Mucosa of rectum (tissue), 2 donors: Measurements from ENCODE around the gene SORL1.

Source experiments
- H3K27ac ChIP-seq, 2 donors: one replicate each; pipeline ENCODE4 v1.7.0; 2013; ENCODE audit warnings: inconsistent platforms in 2 of 2, low read depth in 2 of 2, low read length in 2 of 2
- H3K27me3 ChIP-seq, 2 donors: one replicate each; pipeline ENCODE4 v1.7.0; 2013; ENCODE audit warnings: low read length in 2 of 2; ENCODE audit not compliant: control insufficient read depth in 2 of 2, insufficient read depth in 2 of 2
- H3K36me3 ChIP-seq, 2 donors: one replicate each; pipeline ENCODE4 v1.7.0; 2013; ENCODE audit warnings: low read length in 2 of 2; ENCODE audit not compliant: control insufficient read depth in 2 of 2, insufficient read depth in 2 of 2
- H3K4me1 ChIP-seq, 2 donors: one replicate each; pipeline ENCODE4 v1.7.0; 2013; ENCODE audit warnings: low read length in 2 of 2, mild to moderate bottlenecking in 1 of 2; ENCODE audit not compliant: control insufficient read depth in 2 of 2, insufficient read depth in 2 of 2
- H3K4me3 ChIP-seq, 2 donors: one replicate each; pipeline ENCODE4 v1.7.0; 2013; ENCODE audit warnings: low read length in 2 of 2
- H3K9ac ChIP-seq, 2 donors: one replicate each; pipeline ENCODE4 v1.7.0; 2013; ENCODE audit warnings: low read length in 2 of 2, low read depth in 1 of 2, mild to moderate bottlenecking in 1 of 2
- H3K9me3 ChIP-seq, 2 donors: one replicate each; pipeline ENCODE4 v1.7.0; 2013; ENCODE audit warnings: low read length in 2 of 2; ENCODE audit not compliant: control insufficient read depth in 2 of 2
- donor health status: healthy.
- donor health status: Normal muscosa, but diverticular disease.

Gene SORL1

GRCh38 chr11:121534131-121535093, 82.3 kb downstream of the SORL1 start:
- Histone ChIP-seq H3K9ac (no peak overlapping the region), H3K9me3 (no peaks in the 10 kb centered on the region), H3K4me3 (no peak overlapping the region), H3K36me3 (peaks cover 24 to 37% of the 10 kb centered on the region in 2 donors), H3K27me3 (no peaks in the 10 kb centered on the region), H3K4me1 (no peaks in the 10 kb centered on the region), H3K27ac (no peak overlapping the region)

GRCh38 chr11:121535129-121535796, 83.1 kb downstream of the SORL1 start:
- Histone ChIP-seq H3K4me1 (no peaks in the 10 kb centered on the region), H3K9ac (no peak overlapping the region), H3K27ac (no peak overlapping the region), H3K27me3 (no peaks in the 10 kb centered on the region), H3K4me3 (no peak overlapping the region), H3K9me3 (no peaks in the 10 kb centered on the region), H3K36me3 (peaks cover 24 to 32% of the 10 kb centered on the region in 2 donors)

GRCh38 chr11:121536126-121536525, 84.0 kb downstream of the SORL1 start:
- H3K27me3 ChIP-seq: no peaks in the 10 kb centered on the region
- no peak overlapping the region for H3K27ac ChIP-seq
- H3K9me3 ChIP-seq: no peaks in the 10 kb centered on the region
- H3K4me3 ChIP-seq: no peak overlapping the region
- peaks cover 24 to 32% of the 10 kb centered on the region in 2 donors for H3K36me3 ChIP-seq
- H3K4me1 ChIP-seq: no peaks in the 10 kb centered on the region
- H3K9ac ChIP-seq: no peak overlapping the region

- Histone ChIP-seq H3K9ac (no peak overlapping the region), H3K4me1 (no peaks in the 10 kb centered on the region), H3K27ac (no peak overlapping the region), H3K36me3 (peaks cover 19 to 29% of the 10 kb centered on the region in 2 donors), H3K9me3 (no peaks in the 10 kb centered on the region), H3K4me3 (no peak overlapping the region), H3K27me3 (no peaks in the 10 kb centered on the region)
Measured at GRCh38 chr11:121538054-121538453, 85.9 kb downstream of the SORL1 start.

GRCh38 chr11:121539000-121539399, 86.9 kb downstream of the SORL1 start:
- Histone ChIP-seq H3K9ac (no peak overlapping the region), H3K27ac (no peak overlapping the region), H3K4me3 (no peak overlapping the region), H3K27me3 (no peaks in the 10 kb centered on the region), H3K9me3 (no peaks in the 10 kb centered on the region), H3K4me1 (no peaks in the 10 kb centered on the region), H3K36me3 (peaks cover 22 to 27% of the 10 kb centered on the region in 2 donors)

- H3K36me3 ChIP-seq: peaks cover 24 to 32% of the 10 kb centered on the region in 2 donors
Measured at GRCh38 chr11:121540627-121541026, 88.5 kb downstream of the SORL1 start.

GRCh38 chr11:121543836-121544380, 91.8 kb downstream of the SORL1 start:
- no peak overlapping the region for H3K4me3 ChIP-seq
- H3K36me3 ChIP-seq: peaks cover 26 to 37% of the 10 kb centered on the region in 2 donors
- H3K4me1 ChIP-seq: no peaks in the 10 kb centered on the region
- H3K27me3 ChIP-seq: no peaks in the 10 kb centered on the region
- H3K9ac ChIP-seq: no peak overlapping the region
- H3K9me3 ChIP-seq: no peaks in the 10 kb centered on the region
- no peak overlapping the region for H3K27ac ChIP-seq

More at GRCh38 chr11:121540627-121541026, 88.5 kb downstream of the SORL1 start:
- no peak overlapping the region for H3K9ac ChIP-seq
- H3K9me3 ChIP-seq: no peaks in the 10 kb centered on the region
- H3K27ac ChIP-seq: no peak overlapping the region
- H3K27me3 ChIP-seq: no peaks in the 10 kb centered on the region
- no peaks in the 10 kb centered on the region for H3K4me1 ChIP-seq
- no peak overlapping the region for H3K4me3 ChIP-seq

GRCh38 chr11:121544956-121545355, 92.8 kb downstream of the SORL1 start:
- Histone ChIP-seq H3K4me1 (no peaks in the 10 kb centered on the region), H3K9ac (no peak overlapping the region), H3K4me3 (no peak overlapping the region), H3K36me3 (peaks cover 27 to 40% of the 10 kb centered on the region in 2 donors), H3K9me3 (no peaks in the 10 kb centered on the region), H3K27ac (no peak overlapping the region), H3K27me3 (no peaks in the 10 kb centered on the region)

- Histone ChIP-seq H3K4me1 (no peaks in the 10 kb centered on the region), H3K27ac (no peak overlapping the region), H3K4me3 (no peak overlapping the region), H3K9me3 (no peaks in the 10 kb centered on the region), H3K36me3 (peaks cover 35 to 45% of the 10 kb centered on the region in 2 donors), H3K27me3 (no peaks in the 10 kb centered on the region), H3K9ac (no peak overlapping the region)
Measured at GRCh38 chr11:121547574-121547973, 95.5 kb downstream of the SORL1 start.
